ENCODE measurements around the gene SHISAL2A. TPM values are rescaled to one million over a fixed set of nuclear protein-coding genes. Genes with fewer than 3 reads are reported as not detected.
A peak's percentile ranks its signal among the peaks of the same experiment; 100 is the strongest.

The SHISAL2A gene
- total and polyA plus RNA-seq, 3 experiments from 2014 or later: 11.3 to 16.7 (median 15.7) TPM

- Mint-ChIP-seq H3K36me3 (peaks cover 6 to 68% (median 17%) of the 10 kb centered on the region in 3 donors), H3K27me3 (no peaks in the 10 kb centered on the region), H3K9me3 (no peaks in the 10 kb centered on the region), H3K4me3 (no peak overlapping the region), H3K27ac (peak overlapping the region in 7 of 8 donors; percentile 4 to 91 (median 47)), H3K4me1 (peaks cover 22 to 39% (median 37%) of the 10 kb centered on the region in 3 donors)
- POLR2A ChIA-PET: no interaction called here
- H3K4me3 ChIP-seq (ENCODE audit: low read length): no peak overlapping the region
- CTCF ChIA-PET: no interaction called here
- no peak overlapping the region for H3K27ac ChIP-seq (ENCODE audit: low read depth, low read length)
- no peaks in the 10 kb centered on the region for H3K4me1 ChIP-seq (ENCODE audit: insufficient read depth, low read length)
- H3K9me3 ChIP-seq (ENCODE audit: low read length): no peaks in the 10 kb centered on the region
- no peaks in the 10 kb centered on the region for H3K27me3 ChIP-seq (ENCODE audit: insufficient read depth, low read length, poor library complexity, severe bottlenecking)
- DNase-seq: no peak
- H3K36me3 ChIP-seq (ENCODE audit: insufficient read depth, low read length): peaks cover 8% of the 10 kb centered on the region
Measured at GRCh38 chr1:52653207-52653849, 20.4 kb downstream of the SHISAL2A start.

- H3K27ac Mint-ChIP-seq: peak overlapping the region in 5 of 8 donors; percentile 7 to 90 (median 75)
- peaks cover 19 to 33% (median 30%) of the 10 kb centered on the region in 3 donors for H3K4me1 Mint-ChIP-seq
- H3K27ac ChIP-seq (ENCODE audit: low read depth, low read length): no peak overlapping the region
- no peak overlapping the region for H3K4me3 Mint-ChIP-seq
- no peak overlapping the region for H3K4me3 ChIP-seq (ENCODE audit: low read length)
- H3K27me3 Mint-ChIP-seq: no peaks in the 10 kb centered on the region
- H3K9me3 Mint-ChIP-seq: no peaks in the 10 kb centered on the region
- POLR2A ChIA-PET: no interaction called here
- H3K4me1 ChIP-seq (ENCODE audit: insufficient read depth, low read length): no peaks in the 10 kb centered on the region
- CTCF ChIA-PET: no interaction called here
- peaks cover 6 to 64% (median 16%) of the 10 kb centered on the region in 3 donors for H3K36me3 Mint-ChIP-seq
- DNase-seq: no peak
- H3K36me3 ChIP-seq (ENCODE audit: insufficient read depth, low read length): peaks cover 8% of the 10 kb centered on the region
- no peaks in the 10 kb centered on the region for H3K27me3 ChIP-seq (ENCODE audit: insufficient read depth, low read length, poor library complexity, severe bottlenecking)
- H3K9me3 ChIP-seq (ENCODE audit: low read length): no peaks in the 10 kb centered on the region
Measured at GRCh38 chr1:52654063-52654462, 21.1 kb downstream of the SHISAL2A start.

- H3K27me3 Mint-ChIP-seq: no peaks in the 10 kb centered on the region
- no peak overlapping the region for H3K4me3 Mint-ChIP-seq
- peaks cover 10% of the 10 kb centered on the region for H3K36me3 ChIP-seq (ENCODE audit: insufficient read depth, low read length)
- peaks cover 0 to 60% (median 8%) of the 10 kb centered on the region in 3 donors for H3K36me3 Mint-ChIP-seq
- H3K4me1 ChIP-seq (ENCODE audit: insufficient read depth, low read length): no peaks in the 10 kb centered on the region
- CTCF ChIA-PET: no interaction called here
- H3K4me1 Mint-ChIP-seq: peaks cover 14 to 30% (median 23%) of the 10 kb centered on the region in 3 donors
- DNase-seq: no peak
- peak overlapping the region in 3 of 8 donors; percentile 31 to 85 (median 67) for H3K27ac Mint-ChIP-seq
- no peaks in the 10 kb centered on the region for H3K9me3 ChIP-seq (ENCODE audit: low read length)
- no peak overlapping the region for H3K4me3 ChIP-seq (ENCODE audit: low read length)
- H3K9me3 Mint-ChIP-seq: no peaks in the 10 kb centered on the region
- POLR2A ChIA-PET: no interaction called here
- H3K27me3 ChIP-seq (ENCODE audit: insufficient read depth, low read length, poor library complexity, severe bottlenecking): no peaks in the 10 kb centered on the region
- no peak overlapping the region for H3K27ac ChIP-seq (ENCODE audit: low read depth, low read length)
Measured at GRCh38 chr1:52657702-52658101, 24.7 kb downstream of the SHISAL2A start.

GRCh38 chr1:52658795-52659194 lies 25.8 kb downstream of the SHISAL2A start:
- no peaks in the 10 kb centered on the region for H3K27me3 ChIP-seq (ENCODE audit: insufficient read depth, low read length, poor library complexity, severe bottlenecking)
- Mint-ChIP-seq H3K36me3 (peaks cover 0 to 53% (median 8%) of the 10 kb centered on the region in 3 donors), H3K4me3 (peak overlapping the region in 1 of 7 donors; percentile 51), H3K4me1 (peaks cover 12 to 25% (median 19%) of the 10 kb centered on the region in 3 donors), H3K27ac (peak overlapping the region in 6 of 8 donors; percentile 26 to 81 (median 49)), H3K9me3 (no peaks in the 10 kb centered on the region), H3K27me3 (no peaks in the 10 kb centered on the region)
- ChIA-PET POLR2A (no interaction called here), CTCF (no interaction called here)
- H3K4me1 ChIP-seq (ENCODE audit: insufficient read depth, low read length): no peaks in the 10 kb centered on the region
- H3K4me3 ChIP-seq (ENCODE audit: low read length): no peak overlapping the region
- no peak for DNase-seq
- no peaks in the 10 kb centered on the region for H3K9me3 ChIP-seq (ENCODE audit: low read length)
- peaks cover 10% of the 10 kb centered on the region for H3K36me3 ChIP-seq (ENCODE audit: insufficient read depth, low read length)
- H3K27ac ChIP-seq (ENCODE audit: low read depth, low read length): no peak overlapping the region

GRCh38 chr1:52659356-52659755 lies 26.4 kb downstream of the SHISAL2A start:
- Mint-ChIP-seq H3K36me3 (peaks cover 0 to 52% (median 6%) of the 10 kb centered on the region in 3 donors), H3K27ac (peak overlapping the region in 5 of 8 donors; percentile 47 to 85 (median 76)), H3K4me1 (peaks cover 9 to 21% (median 18%) of the 10 kb centered on the region in 3 donors), H3K27me3 (no peaks in the 10 kb centered on the region), H3K9me3 (no peaks in the 10 kb centered on the region), H3K4me3 (no peak overlapping the region)
- Histone ChIP-seq H3K4me3 (ENCODE audit: low read length) (no peak overlapping the region), H3K4me1 (ENCODE audit: insufficient read depth, low read length) (no peaks in the 10 kb centered on the region), H3K27ac (ENCODE audit: low read depth, low read length) (no peak overlapping the region), H3K27me3 (ENCODE audit: insufficient read depth, low read length, poor library complexity, severe bottlenecking) (no peaks in the 10 kb centered on the region), H3K36me3 (ENCODE audit: insufficient read depth, low read length) (peaks cover 10% of the 10 kb centered on the region), H3K9me3 (ENCODE audit: low read length) (no peaks in the 10 kb centered on the region)
- CTCF ChIA-PET: no interaction called here
- POLR2A ChIA-PET: no interaction called here
- DNase-seq: no peak

- Mint-ChIP-seq H3K36me3 (peaks cover 0 to 49% (median 6%) of the 10 kb centered on the region in 3 donors), H3K4me3 (no peak overlapping the region), H3K9me3 (no peaks in the 10 kb centered on the region), H3K4me1 (peaks cover 7 to 22% (median 15%) of the 10 kb centered on the region in 3 donors), H3K27ac (peak overlapping the region in 6 of 8 donors; percentile 28 to 85 (median 63)), H3K27me3 (no peaks in the 10 kb centered on the region)
- no peak for DNase-seq
- Histone ChIP-seq H3K4me1 (ENCODE audit: insufficient read depth, low read length) (no peaks in the 10 kb centered on the region), H3K27me3 (ENCODE audit: insufficient read depth, low read length, poor library complexity, severe bottlenecking) (no peaks in the 10 kb centered on the region), H3K4me3 (ENCODE audit: low read length) (no peak overlapping the region), H3K9me3 (ENCODE audit: low read length) (no peaks in the 10 kb centered on the region), H3K27ac (ENCODE audit: low read depth, low read length) (no peak overlapping the region), H3K36me3 (ENCODE audit: insufficient read depth, low read length) (peaks cover 10% of the 10 kb centered on the region)
- POLR2A ChIA-PET: no interaction called here
- CTCF ChIA-PET: no interaction called here
Measured at GRCh38 chr1:52659851-52660596, 27.1 kb downstream of the SHISAL2A start.

GRCh38 chr1:52660807-52661206 lies 27.8 kb downstream of the SHISAL2A start:
- peaks cover 0 to 45% (median 4%) of the 10 kb centered on the region in 3 donors for H3K36me3 Mint-ChIP-seq
- H3K27me3 ChIP-seq (ENCODE audit: insufficient read depth, low read length, poor library complexity, severe bottlenecking): no peaks in the 10 kb centered on the region
- H3K9me3 ChIP-seq (ENCODE audit: low read length): no peaks in the 10 kb centered on the region
- ChIA-PET POLR2A (no interaction called here), CTCF (no interaction called here)
- H3K9me3 Mint-ChIP-seq: no peaks in the 10 kb centered on the region
- H3K27ac ChIP-seq (ENCODE audit: low read depth, low read length): no peak overlapping the region
- H3K27me3 Mint-ChIP-seq: no peaks in the 10 kb centered on the region
- peaks cover 10% of the 10 kb centered on the region for H3K36me3 ChIP-seq (ENCODE audit: insufficient read depth, low read length)
- H3K4me3 ChIP-seq (ENCODE audit: low read length): no peak overlapping the region
- no peak overlapping the region for H3K4me3 Mint-ChIP-seq
- H3K27ac Mint-ChIP-seq: peak overlapping the region in 6 of 8 donors; percentile 2 to 83 (median 8)
- DNase-seq: no peak
- no peaks in the 10 kb centered on the region for H3K4me1 ChIP-seq (ENCODE audit: insufficient read depth, low read length)
- H3K4me1 Mint-ChIP-seq: peaks cover 5 to 26% (median 17%) of the 10 kb centered on the region in 3 donors

- H3K27me3 Mint-ChIP-seq: no peaks in the 10 kb centered on the region
- no peak overlapping the region for H3K4me3 Mint-ChIP-seq
- Histone ChIP-seq H3K4me1 (ENCODE audit: insufficient read depth, low read length) (no peaks in the 10 kb centered on the region), H3K27ac (ENCODE audit: low read depth, low read length) (no peak overlapping the region), H3K27me3 (ENCODE audit: insufficient read depth, low read length, poor library complexity, severe bottlenecking) (no peaks in the 10 kb centered on the region), H3K36me3 (ENCODE audit: insufficient read depth, low read length) (peaks cover 9% of the 10 kb centered on the region), H3K9me3 (ENCODE audit: low read length) (no peaks in the 10 kb centered on the region), H3K4me3 (ENCODE audit: low read length) (no peak overlapping the region)
- H3K9me3 Mint-ChIP-seq: no peaks in the 10 kb centered on the region
- H3K4me1 Mint-ChIP-seq: peaks cover 5 to 24% (median 18%) of the 10 kb centered on the region in 3 donors
- H3K27ac Mint-ChIP-seq: peak overlapping the region in 4 of 8 donors; percentile 37 to 92 (median 63)
- CTCF ChIA-PET: no interaction called here
- peaks cover 0 to 35% (median 2%) of the 10 kb centered on the region in 3 donors for H3K36me3 Mint-ChIP-seq
- DNase-seq: no peak
- POLR2A ChIA-PET: interaction anchor here (0.7 kb wide), 1 partner anchor 111 kb away, joined by 3 read pairs; no protein-coding TSS in a partner anchor
Measured at GRCh38 chr1:52662645-52663313, 29.8 kb downstream of the SHISAL2A start.

Data from CD8-positive, alpha-beta memory T cell (primary cell).